ENCODE measurements around the gene NRP1.

The NRP1 gene

GRCh38 chr10:33353334-33353733 is 18.9 kb upstream of the NRP1 start:
- Histone ChIP-seq H3K27ac (no peak overlapping the region), H3K9ac (no peak overlapping the region), H3K27me3 (ENCODE audit: control insufficient read depth, insufficient read depth, low read length) (no peaks in the 10 kb centered on the region), H2AFZ (no peak overlapping the region), H3K4me3 (ENCODE audit: low read depth, low read length) (no peak overlapping the region), H3K9me3 (ENCODE audit: control insufficient read depth, low read length) (no peaks in the 10 kb centered on the region), H3K4me1 (no peaks in the 10 kb centered on the region), H3K36me3 (ENCODE audit: control insufficient read depth, insufficient read depth, low read length) (no peaks in the 10 kb centered on the region), H3K79me2 (no peaks in the 10 kb centered on the region), H3K4me2 (ENCODE audit: low read length) (no peak overlapping the region)
- no peak for TF ChIP-seq CTCF (IDR thresholded peaks at IDR 0.05)

- Histone ChIP-seq H2AFZ (no peak overlapping the region), H3K9ac (no peak overlapping the region), H3K4me2 (ENCODE audit: low read length) (no peak overlapping the region), H3K4me3 (ENCODE audit: low read depth, low read length) (no peak overlapping the region), H3K27ac (no peak overlapping the region), H3K4me1 (no peaks in the 10 kb centered on the region), H3K9me3 (ENCODE audit: control insufficient read depth, low read length) (no peaks in the 10 kb centered on the region), H3K27me3 (ENCODE audit: control insufficient read depth, insufficient read depth, low read length) (no peaks in the 10 kb centered on the region), H3K79me2 (no peaks in the 10 kb centered on the region), H3K36me3 (ENCODE audit: control insufficient read depth, insufficient read depth, low read length) (no peaks in the 10 kb centered on the region)
- no peak for TF ChIP-seq CTCF (IDR thresholded peaks at IDR 0.05)
Measured at GRCh38 chr10:33352615-33353014, 18.1 kb upstream of the NRP1 start.

GRCh38 chr10:33352175-33352574 is 17.7 kb upstream of the NRP1 start:
- H3K36me3 ChIP-seq (ENCODE audit: control insufficient read depth, insufficient read depth, low read length) = no peaks in the 10 kb centered on the region
- H3K79me2 ChIP-seq = no peaks in the 10 kb centered on the region
- H3K4me3 ChIP-seq (ENCODE audit: low read depth, low read length) = no peak overlapping the region
- no peaks in the 10 kb centered on the region for H3K9me3 ChIP-seq (ENCODE audit: control insufficient read depth, low read length)
- no peak overlapping the region for H2AFZ ChIP-seq
- H3K9ac ChIP-seq = no peak overlapping the region
- no peaks in the 10 kb centered on the region for H3K4me1 ChIP-seq
- no peaks in the 10 kb centered on the region for H3K27me3 ChIP-seq (ENCODE audit: control insufficient read depth, insufficient read depth, low read length)
- no peak overlapping the region for H3K4me2 ChIP-seq (ENCODE audit: low read length)
- no peak for TF ChIP-seq CTCF (IDR thresholded peaks at IDR 0.05)
- H3K27ac ChIP-seq = no peak overlapping the region

GRCh38 chr10:33350041-33350440 is 15.6 kb upstream of the NRP1 start:
- Histone ChIP-seq H3K27me3 (ENCODE audit: control insufficient read depth, insufficient read depth, low read length) (no peaks in the 10 kb centered on the region), H3K9me3 (ENCODE audit: control insufficient read depth, low read length) (no peaks in the 10 kb centered on the region), H3K4me1 (no peaks in the 10 kb centered on the region), H3K36me3 (ENCODE audit: control insufficient read depth, insufficient read depth, low read length) (no peaks in the 10 kb centered on the region), H3K27ac (no peak overlapping the region), H3K9ac (no peak overlapping the region), H3K4me3 (ENCODE audit: low read depth, low read length) (no peak overlapping the region), H3K4me2 (ENCODE audit: low read length) (no peak overlapping the region), H3K79me2 (no peaks in the 10 kb centered on the region), H2AFZ (no peak overlapping the region)
- TF ChIP-seq CTCF (IDR thresholded peaks at IDR 0.05) = no peak

GRCh38 chr10:33349268-33349667 is 14.8 kb upstream of the NRP1 start:
- no peaks in the 10 kb centered on the region for H3K4me1 ChIP-seq
- TF ChIP-seq CTCF (IDR thresholded peaks at IDR 0.05) = no peak
- no peaks in the 10 kb centered on the region for H3K9me3 ChIP-seq (ENCODE audit: control insufficient read depth, low read length)
- H3K4me2 ChIP-seq (ENCODE audit: low read length) = no peak overlapping the region
- no peaks in the 10 kb centered on the region for H3K36me3 ChIP-seq (ENCODE audit: control insufficient read depth, insufficient read depth, low read length)
- H3K9ac ChIP-seq = no peak overlapping the region
- no peaks in the 10 kb centered on the region for H3K27me3 ChIP-seq (ENCODE audit: control insufficient read depth, insufficient read depth, low read length)
- no peaks in the 10 kb centered on the region for H3K79me2 ChIP-seq
- H2AFZ ChIP-seq = no peak overlapping the region
- H3K4me3 ChIP-seq (ENCODE audit: low read depth, low read length) = no peak overlapping the region
- H3K27ac ChIP-seq = no peak overlapping the region

Data from parathyroid adenoma (tissue), 2 donors.